Activated CD8-positive, alpha-beta T cell treated with anti-CD3 and anti-CD28 coated beads for 36 hours (primary cell): ENCODE data around the gene CMIP. TPM values are rescaled to one million over a fixed set of nuclear protein-coding genes. Genes with fewer than 3 reads are reported as not detected.

ENCODE experiments used
- ATAC-seq: fragments of 200-7000 bp; cut with Tn5 transposase; one replicate; pipeline ENCODE4 v1.10.0; 2021; ENCODE audit warnings: mild to moderate bottlenecking, moderate library complexity
- CTCF ChIA-PET: fragments of 350-600 bp; sonication (Branson Sonifier 250); formaldehyde crosslinking; loops from one replicate; lab custom pipeline; 2021; ENCODE audit warnings: antibody characterized with exemption; lab: Charles Lee
- POLR2A ChIA-PET: fragments of 350-600 bp; sonication (Branson Sonifier 250); formaldehyde crosslinking; loops from one replicate; lab custom pipeline; 2021; ENCODE audit warnings: antibody characterized with exemption; lab: Charles Lee
- DNase-seq: peaks from one replicate; pipeline ENCODE4 v3.0.0-alpha.2; 2020
- H3K27ac Mint-ChIP-seq: one replicate; pipeline ENCODE4 v1.8.0; 2021; ENCODE audit warnings: mild to moderate bottlenecking, mixed read lengths
- H3K27me3 Mint-ChIP-seq: one replicate; pipeline ENCODE4 v1.8.0; 2021; ENCODE audit warnings: mixed read lengths
- H3K36me3 Mint-ChIP-seq: one replicate; pipeline ENCODE4 v1.8.0; 2021; ENCODE audit warnings: low read depth, mixed read lengths
- H3K4me1 Mint-ChIP-seq: one replicate; pipeline ENCODE4 v1.8.0; 2021; ENCODE audit warnings: low read depth, mixed read lengths
- H3K4me3 Mint-ChIP-seq: one replicate; pipeline ENCODE4 v1.8.0; 2021; ENCODE audit warnings: mild to moderate bottlenecking, moderate library complexity, mixed read lengths
- H3K9me3 Mint-ChIP-seq: one replicate; pipeline ENCODE4 v1.8.0; 2021; ENCODE audit warnings: mixed read lengths
- CTCF ChIP-seq: fragments of 200-600 bp; IDR thresholded peaks from one replicate; pipeline ENCODE4 v1.8.0; 2022; ENCODE audit warnings: antibody characterized with exemption, mild to moderate bottlenecking
- intact Hi-C: fragments of 100-400 bp; cut with micrococcal nuclease; formaldehyde crosslinking; loops from one replicate; pipeline ENCODE4 v1.10.0; 2022
- total RNA-seq, 2 experiments: library from RNA; stranded (reverse); gene quantifications; one replicate each; pipeline ENCODE4 v1.2.3, GENCODE V29; 2021

CMIP gene
- total RNA-seq, 2 experiments from 2014 or later: 37.6 to 38.5 TPM

- H3K27ac Mint-ChIP-seq: no peak overlapping the region
- H3K9me3 Mint-ChIP-seq: no peaks in the 10 kb centered on the region
- no peaks in the 10 kb centered on the region for H3K27me3 Mint-ChIP-seq
- peaks cover 2% of the 10 kb centered on the region for H3K4me1 Mint-ChIP-seq
- H3K36me3 Mint-ChIP-seq: no peaks in the 10 kb centered on the region
- ATAC-seq: no peak
- no peak for TF ChIP-seq CTCF
- ChIA-PET POLR2A (no interaction called here), CTCF (no interaction called here)
- H3K4me3 Mint-ChIP-seq: no peak overlapping the region
- intact Hi-C loops: no loop called here
- DNase-seq: no peak
Observed at GRCh38 chr16:81587626-81588160, 143.1 kb downstream of the CMIP start.

- Mint-ChIP-seq H3K4me1 (peaks cover 2% of the 10 kb centered on the region), H3K4me3 (no peak overlapping the region), H3K27me3 (no peaks in the 10 kb centered on the region), H3K9me3 (no peaks in the 10 kb centered on the region), H3K27ac (no peak overlapping the region), H3K36me3 (no peaks in the 10 kb centered on the region)
- CTCF ChIA-PET: no interaction called here
- intact Hi-C loops: no loop called here
- POLR2A ChIA-PET: no interaction called here
- TF ChIP-seq CTCF: no peak
- DNase-seq (no peak), ATAC-seq (no peak)
Observed at GRCh38 chr16:81588326-81589081, 143.9 kb downstream of the CMIP start.

GRCh38 chr16:81589975-81590650 lies 145.5 kb downstream of the CMIP start:
- intact Hi-C loops: no loop called here
- ATAC-seq: no peak
- POLR2A ChIA-PET: no interaction called here
- TF ChIP-seq CTCF: no peak
- H3K27ac Mint-ChIP-seq: no peak overlapping the region
- DNase-seq: no peak
- H3K9me3 Mint-ChIP-seq: no peaks in the 10 kb centered on the region
- no peak overlapping the region for H3K4me3 Mint-ChIP-seq
- peaks cover 6% of the 10 kb centered on the region for H3K4me1 Mint-ChIP-seq
- CTCF ChIA-PET: no interaction called here
- H3K36me3 Mint-ChIP-seq: no peaks in the 10 kb centered on the region
- no peaks in the 10 kb centered on the region for H3K27me3 Mint-ChIP-seq

GRCh38 chr16:81590714-81591544 lies 146.3 kb downstream of the CMIP start:
- intact Hi-C loops: no loop called here
- TF ChIP-seq CTCF: no peak
- no peak overlapping the region for H3K27ac Mint-ChIP-seq
- H3K4me1 Mint-ChIP-seq: peaks cover 12% of the 10 kb centered on the region
- ChIA-PET POLR2A (interaction anchor here (1.1 kb wide), 1 partner anchor 16 kb away, joined by 3 read pairs; no protein-coding TSS in a partner anchor), CTCF (no interaction called here)
- no peaks in the 10 kb centered on the region for H3K9me3 Mint-ChIP-seq
- ATAC-seq (no peak), DNase-seq (no peak)
- no peaks in the 10 kb centered on the region for H3K27me3 Mint-ChIP-seq
- H3K36me3 Mint-ChIP-seq: no peaks in the 10 kb centered on the region
- H3K4me3 Mint-ChIP-seq: no peak overlapping the region
